ENCODE measurements around the gene TMEM115.
"Not testable (repeated sequence)": the region's sequence is repeated elsewhere in the genome, so short reads cannot be mapped to it uniquely, and the experiment has no call there.

TMEM115 gene

GRCh38 chr3:50318163-50318562, 41.2 kb downstream of the TMEM115 start:
- TF ChIP-seq MYC (IDR thresholded peaks at IDR 0.05; ENCODE audit: low read depth, low read length), result no peak
- TF ChIP-seq CTCF (IDR thresholded peaks at IDR 0.05; ENCODE audit: low read depth, low read length), result no peak
- no peak for TF ChIP-seq MAX (IDR thresholded peaks at IDR 0.05; ENCODE audit: low read depth, low read length)
- no peak for TF ChIP-seq POLR2A (IDR thresholded peaks at IDR 0.05; ENCODE audit: extremely low read depth, insufficient read length)
- DNase-seq (ENCODE audit: low read depth), result no peak
- no peak overlapping the region for H3K4me3 ChIP-seq (ENCODE audit: low read depth, low read length)

GRCh38 chr3:50317300-50317699, 42.0 kb downstream of the TMEM115 start:
- no peak for TF ChIP-seq POLR2A (IDR thresholded peaks at IDR 0.05; ENCODE audit: extremely low read depth, insufficient read length)
- TF ChIP-seq MYC (IDR thresholded peaks at IDR 0.05; ENCODE audit: low read depth, low read length), result no peak
- TF ChIP-seq MAX (IDR thresholded peaks at IDR 0.05; ENCODE audit: low read depth, low read length), result no peak
- TF ChIP-seq CTCF (IDR thresholded peaks at IDR 0.05; ENCODE audit: low read depth, low read length), result no peak
- DNase-seq (ENCODE audit: low read depth), result no peak
- no peak overlapping the region for H3K4me3 ChIP-seq (ENCODE audit: low read depth, low read length)

GRCh38 chr3:50316657-50317242, 42.6 kb downstream of the TMEM115 start:
- TF ChIP-seq CTCF (IDR thresholded peaks at IDR 0.05; ENCODE audit: low read depth, low read length), result no peak
- TF ChIP-seq POLR2A (IDR thresholded peaks at IDR 0.05; ENCODE audit: extremely low read depth, insufficient read length), result no peak
- TF ChIP-seq MAX (IDR thresholded peaks at IDR 0.05; ENCODE audit: low read depth, low read length), result no peak
- TF ChIP-seq MYC (IDR thresholded peaks at IDR 0.05; ENCODE audit: low read depth, low read length), result no peak
- H3K4me3 ChIP-seq (ENCODE audit: low read depth, low read length), result no peak overlapping the region
- peak; percentile 46 for DNase-seq (ENCODE audit: low read depth)

GRCh38 chr3:50314816-50315215, 44.5 kb downstream of the TMEM115 start:
- H3K4me3 ChIP-seq (ENCODE audit: low read depth, low read length), result no peak overlapping the region
- TF ChIP-seq MAX (IDR thresholded peaks at IDR 0.05; ENCODE audit: low read depth, low read length) (no peak), POLR2A (IDR thresholded peaks at IDR 0.05; ENCODE audit: extremely low read depth, insufficient read length) (no peak), CTCF (IDR thresholded peaks at IDR 0.05; ENCODE audit: low read depth, low read length) (no peak), MYC (IDR thresholded peaks at IDR 0.05; ENCODE audit: low read depth, low read length) (no peak)
- no peak for DNase-seq (ENCODE audit: low read depth)

GRCh38 chr3:50314342-50314741, 45.0 kb downstream of the TMEM115 start:
- TF ChIP-seq MAX (IDR thresholded peaks at IDR 0.05; ENCODE audit: low read depth, low read length) (no peak), POLR2A (IDR thresholded peaks at IDR 0.05; ENCODE audit: extremely low read depth, insufficient read length) (no peak), CTCF (IDR thresholded peaks at IDR 0.05; ENCODE audit: low read depth, low read length) (no peak)
- no peak for DNase-seq (ENCODE audit: low read depth)
- H3K4me3 ChIP-seq (ENCODE audit: low read depth, low read length), result no peak overlapping the region

- not testable (repeated sequence) for DNase-seq (ENCODE audit: low read depth); H3K4me3 ChIP-seq (ENCODE audit: low read depth, low read length)
These were observed 47.3 kb downstream of the TMEM115 start for GRCh38 chr3:50312041-50312440.

All from NB4 (cell line).